Neural cell (in vitro differentiated cells): ENCODE data around the gene COL4A1. TPM values are rescaled to one million over a fixed set of nuclear protein-coding genes. Genes with fewer than 3 reads are reported as not detected.

ENCODE experiments used
- H2AFZ ChIP-seq: fragments of 200-600, 300-800 bp; sonication (generic), shearing (Covaris generic); 2 replicates; pipeline ENCODE4 v1.6.0; 2014; ENCODE audit warnings: low read depth, mild to moderate bottlenecking, antibody characterized with exemption, low read length, moderate library complexity
- H3F3A ChIP-seq: fragments of 200-600 bp; shearing (Covaris generic); 2 replicates; pipeline ENCODE4 v1.6.1; 2016; ENCODE audit warnings: mild to moderate bottlenecking, moderate library complexity, mixed read lengths, antibody characterized with exemption, low read length; ENCODE audit not compliant: insufficient read depth, poor library complexity, severe bottlenecking
- H3K27ac ChIP-seq: fragments of 200-600, 300-800 bp; sonication (generic), shearing (Covaris generic); 2 replicates; pipeline ENCODE4 v1.5.1; 2014; ENCODE audit warnings: mild to moderate bottlenecking, low read length, moderate library complexity
- H3K27me3 ChIP-seq: fragments of 300-800, 200-600 bp; sonication (generic), shearing (Covaris generic); 2 replicates; pipeline ENCODE4 v1.6.0; 2014; ENCODE audit warnings: mild to moderate bottlenecking, low read depth, low read length, moderate library complexity; ENCODE audit not compliant: insufficient read depth
- H3K36me3 ChIP-seq: fragments of 300-800, 200-600 bp; sonication (generic), shearing (Covaris generic); 2 replicates; pipeline ENCODE4 v1.5.1; 2014; ENCODE audit warnings: mild to moderate bottlenecking, antibody characterized with exemption, low read length, moderate library complexity; ENCODE audit not compliant: insufficient read depth
- H3K4me2 ChIP-seq: fragments of 300-800, 200-600 bp; sonication (generic), shearing (Covaris generic); 2 replicates; pipeline ENCODE4 v1.6.0; 2014; ENCODE audit warnings: mild to moderate bottlenecking, low read length
- H3K4me3 ChIP-seq: fragments of 300-800, 200-600 bp; sonication (generic), shearing (Covaris generic); 2 replicates; pipeline ENCODE4 v1.5.1; 2014; ENCODE audit warnings: mild to moderate bottlenecking, low read length, moderate library complexity
- H3K79me2 ChIP-seq: fragments of 200-600 bp; shearing (Covaris generic); replicated peaks from 2 replicates; pipeline ENCODE4 v1.6.0; 2014; ENCODE audit warnings: mild to moderate bottlenecking, low read length, moderate library complexity; ENCODE audit not compliant: insufficient read depth
- H3K9ac ChIP-seq: fragments of 300-800, 200-600 bp; sonication (generic), shearing (Covaris generic); 2 replicates; pipeline ENCODE4 v1.6.1; 2016; ENCODE audit warnings: mild to moderate bottlenecking, low read length, mixed read lengths
- H3K9me2 ChIP-seq: fragments of 200-600 bp; shearing (Covaris generic); 2 replicates; pipeline ENCODE4 v1.6.1; 2016; ENCODE audit warnings: mild to moderate bottlenecking, low read length, mixed read lengths; ENCODE audit not compliant: insufficient read depth
- H3K9me3 ChIP-seq: fragments of 200-600, 300-800 bp; sonication (generic), shearing (Covaris generic); 2 replicates; pipeline ENCODE4 v1.6.1; 2016; ENCODE audit warnings: mild to moderate bottlenecking, mixed run types, low read length, moderate library complexity, mixed read lengths
- H4K20me1 ChIP-seq: fragments of 200-600 bp; shearing (Covaris generic); 2 replicates; pipeline ENCODE4 v1.6.1; 2016; ENCODE audit warnings: mild to moderate bottlenecking, mixed run types; ENCODE audit not compliant: insufficient read depth
- EP300 ChIP-seq: fragments of 450-650 bp; conservative IDR thresholded peaks from 2 replicates; pipeline ENCODE4 v1.6.1; 2014; ENCODE audit warnings: antibody characterized with exemption, mild to moderate bottlenecking, moderate library complexity; ENCODE audit not compliant: poor library complexity, severe bottlenecking
- EZH2 ChIP-seq: fragments of 200-600, 300-800 bp; shearing (Covaris generic), sonication (generic); IDR thresholded peaks from 2 replicates; pipeline ENCODE4 v1.6.1; 2014; ENCODE audit warnings: antibody characterized with exemption, low read length, borderline replicate concordance, mild to moderate bottlenecking; ENCODE audit not compliant: insufficient read depth, poor library complexity, severe bottlenecking
- MXI1 ChIP-seq: fragments of 450-650 bp; conservative IDR thresholded peaks from 2 replicates; pipeline ENCODE4 v1.6.1; 2014; ENCODE audit warnings: antibody characterized with exemption, mild to moderate bottlenecking; ENCODE audit not compliant: poor library complexity, severe bottlenecking
- POLR2AphosphoS5 ChIP-seq: IDR thresholded peaks from 2 replicates; pipeline ENCODE4 v1.6.1; 2012
- RAD21 ChIP-seq: fragments of 450-650 bp; conservative IDR thresholded peaks from 2 replicates; pipeline ENCODE4 v1.6.1; 2014; ENCODE audit warnings: antibody characterized with exemption, mild to moderate bottlenecking, moderate library complexity
- REST ChIP-seq: IDR thresholded peaks from 2 replicates; pipeline ENCODE4 v1.6.1; 2012; ENCODE audit warnings: borderline replicate concordance
- SMC3 ChIP-seq: fragments of 450-650 bp; conservative IDR thresholded peaks from 2 replicates; pipeline ENCODE4 v1.6.1; 2014; ENCODE audit warnings: antibody characterized with exemption, mild to moderate bottlenecking, moderate library complexity; ENCODE audit not compliant: poor library complexity
- TAF1 ChIP-seq: IDR thresholded peaks from 2 replicates; pipeline ENCODE4 v1.6.1; 2012; ENCODE audit warnings: low read depth
- polyA plus RNA-seq: library from polyadenylated mRNA; depleted of rRNA; stranded (reverse); fragments of >200 nt; gene quantifications from 2 replicates; pipeline ENCODE4 v1.2.3, GENCODE V29; 2014
- TF ChIP-seq, protein P1 (sequence below): fragments of 450-650 bp; IDR thresholded peaks from 2 replicates; pipeline ENCODE4 v1.5.1; 2014; ENCODE audit warnings: antibody characterized with exemption, mild to moderate bottlenecking, moderate library complexity; ENCODE audit not compliant: poor library complexity, severe bottlenecking

The COL4A1 gene
- polyA plus RNA-seq, 1 donor from 2014 or later, result 13.1 TPM

GRCh38 chr13:110107568-110108347 lies 199.2 kb downstream of the COL4A1 start:
- no peak overlapping the region for H3K9ac ChIP-seq

GRCh38 chr13:110106726-110107125 lies 200.2 kb downstream of the COL4A1 start:
- H3K9me2 ChIP-seq, result no peaks in the 10 kb centered on the region
- H3K79me2 ChIP-seq, result no peaks in the 10 kb centered on the region
- no peaks in the 10 kb centered on the region for H3K9me3 ChIP-seq
- H3K27me3 ChIP-seq, result no peaks in the 10 kb centered on the region
- no peak overlapping the region for H3K9ac ChIP-seq
- H2AFZ ChIP-seq, result no peak overlapping the region
- no peak overlapping the region for H3K4me2 ChIP-seq
- H3K27ac ChIP-seq, result no peak overlapping the region
- no peaks in the 10 kb centered on the region for H3K36me3 ChIP-seq
- no peak overlapping the region for H3K4me3 ChIP-seq
- H3F3A ChIP-seq, result no peaks in the 10 kb centered on the region
- H4K20me1 ChIP-seq, result no peaks in the 10 kb centered on the region
- TF ChIP-seq POLR2AphosphoS5 (no peak), RAD21 (no peak), EZH2 (no peak), EP300 (no peak), TAF1 (no peak), MXI1 (no peak)
- TF ChIP-seq, protein P1, sequence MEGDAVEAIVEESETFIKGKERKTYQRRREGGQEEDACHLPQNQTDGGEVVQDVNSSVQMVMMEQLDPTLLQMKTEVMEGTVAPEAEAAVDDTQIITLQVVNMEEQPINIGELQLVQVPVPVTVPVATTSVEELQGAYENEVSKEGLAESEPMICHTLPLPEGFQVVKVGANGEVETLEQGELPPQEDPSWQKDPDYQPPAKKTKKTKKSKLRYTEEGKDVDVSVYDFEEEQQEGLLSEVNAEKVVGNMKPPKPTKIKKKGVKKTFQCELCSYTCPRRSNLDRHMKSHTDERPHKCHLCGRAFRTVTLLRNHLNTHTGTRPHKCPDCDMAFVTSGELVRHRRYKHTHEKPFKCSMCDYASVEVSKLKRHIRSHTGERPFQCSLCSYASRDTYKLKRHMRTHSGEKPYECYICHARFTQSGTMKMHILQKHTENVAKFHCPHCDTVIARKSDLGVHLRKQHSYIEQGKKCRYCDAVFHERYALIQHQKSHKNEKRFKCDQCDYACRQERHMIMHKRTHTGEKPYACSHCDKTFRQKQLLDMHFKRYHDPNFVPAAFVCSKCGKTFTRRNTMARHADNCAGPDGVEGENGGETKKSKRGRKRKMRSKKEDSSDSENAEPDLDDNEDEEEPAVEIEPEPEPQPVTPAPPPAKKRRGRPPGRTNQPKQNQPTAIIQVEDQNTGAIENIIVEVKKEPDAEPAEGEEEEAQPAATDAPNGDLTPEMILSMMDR, result no peak

More at GRCh38 chr13:110107568-110108347, 199.2 kb downstream of the COL4A1 start:
- no peak overlapping the region for H2AFZ ChIP-seq
- H3K4me3 ChIP-seq, result no peak overlapping the region
- no peaks in the 10 kb centered on the region for H4K20me1 ChIP-seq
- H3K79me2 ChIP-seq, result no peaks in the 10 kb centered on the region
- H3F3A ChIP-seq, result no peaks in the 10 kb centered on the region
- H3K36me3 ChIP-seq, result no peaks in the 10 kb centered on the region
- no peak overlapping the region for H3K27ac ChIP-seq
- no peaks in the 10 kb centered on the region for H3K27me3 ChIP-seq
- no peaks in the 10 kb centered on the region for H3K9me2 ChIP-seq
- no peak overlapping the region for H3K4me2 ChIP-seq
- H3K9me3 ChIP-seq, result no peaks in the 10 kb centered on the region
- TF ChIP-seq TAF1, result no peak
- TF ChIP-seq SMC3, result no peak
- TF ChIP-seq RAD21, result no peak
- TF ChIP-seq, protein P1, result no peak
- no peak for TF ChIP-seq MXI1
- no peak for TF ChIP-seq EP300
- no peak for TF ChIP-seq REST
- TF ChIP-seq POLR2AphosphoS5, result no peak
- no peak for TF ChIP-seq EZH2
